ENCODE measurements around the gene CCDC141.

Gene CCDC141

DNA sequence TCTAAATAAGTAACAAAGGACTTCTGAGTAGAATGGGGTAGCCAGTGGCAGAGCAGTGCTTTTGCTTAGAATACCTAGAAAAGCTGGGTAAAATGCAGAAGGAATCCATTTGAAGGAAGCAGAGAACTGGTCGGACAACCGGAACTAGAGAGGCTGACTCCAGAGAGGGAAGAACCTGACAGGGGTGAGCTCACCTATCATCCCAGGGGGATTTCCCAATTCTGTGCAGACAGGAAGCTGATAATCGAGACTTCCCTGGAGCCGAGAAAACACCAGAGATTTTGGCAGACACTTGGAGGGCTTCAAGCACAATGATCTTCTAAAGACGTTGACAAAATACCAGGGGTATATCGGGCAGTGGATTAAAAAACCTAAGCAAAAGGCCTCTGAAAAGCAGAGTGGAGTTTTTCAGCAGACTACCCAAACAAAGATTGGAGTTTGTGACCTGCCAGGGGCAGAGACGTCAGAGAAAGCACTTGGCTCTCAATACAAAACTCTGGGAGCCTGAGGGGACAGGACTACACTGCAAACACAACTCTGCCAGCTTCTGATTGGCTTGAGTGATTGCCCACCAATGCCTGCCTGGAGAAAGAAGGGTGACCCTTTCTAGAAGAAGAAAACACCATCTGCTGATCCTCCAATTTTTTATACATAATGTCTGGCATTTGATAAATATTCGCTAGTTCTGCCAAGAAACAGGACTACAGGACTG lies 175.3 kb downstream of the CCDC141 start:
- H3K4me3 ChIP-seq (ENCODE audit: low read depth, low read length) = no peak overlapping the region
- POLR2A ChIA-PET = no interaction called here
- no peak for DNase-seq (ENCODE audit: low read depth, low spot score)
- CTCF ChIA-PET = interaction anchor here (1.0 kb wide), 1 partner anchor 84 kb away, joined by 3 read pairs; no protein-coding TSS in a partner anchor
- TF ChIP-seq CTCF (IDR thresholded peaks at IDR 0.05; ENCODE audit: insufficient read depth, low read length, missing control alignments) = no peak

DNA sequence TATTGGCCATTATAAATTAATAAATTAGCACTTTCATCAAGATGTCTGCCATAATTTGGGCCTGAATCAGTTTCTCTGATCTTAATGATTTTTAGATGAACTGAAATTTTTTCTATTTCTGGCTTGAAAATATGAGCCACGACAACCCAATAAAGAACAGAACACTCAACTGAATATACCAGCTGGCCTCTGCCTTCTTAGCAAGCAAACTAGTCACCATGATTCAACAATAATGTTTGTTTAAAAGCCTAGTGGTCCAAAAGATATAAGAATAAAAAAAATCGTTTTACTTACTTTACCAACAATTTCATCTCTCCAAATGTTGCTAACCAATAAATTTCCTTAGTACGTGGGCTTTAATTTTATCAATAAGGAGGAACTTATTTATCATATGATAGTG lies 176.0 kb downstream of the CCDC141 start:
- DNase-seq (ENCODE audit: low read depth, low spot score) = no peak
- H3K4me3 ChIP-seq (ENCODE audit: low read depth, low read length) = no peak overlapping the region
- CTCF ChIA-PET = no interaction called here
- TF ChIP-seq CTCF (IDR thresholded peaks at IDR 0.05; ENCODE audit: insufficient read depth, low read length, missing control alignments) = no peak
- POLR2A ChIA-PET = no interaction called here

DNA sequence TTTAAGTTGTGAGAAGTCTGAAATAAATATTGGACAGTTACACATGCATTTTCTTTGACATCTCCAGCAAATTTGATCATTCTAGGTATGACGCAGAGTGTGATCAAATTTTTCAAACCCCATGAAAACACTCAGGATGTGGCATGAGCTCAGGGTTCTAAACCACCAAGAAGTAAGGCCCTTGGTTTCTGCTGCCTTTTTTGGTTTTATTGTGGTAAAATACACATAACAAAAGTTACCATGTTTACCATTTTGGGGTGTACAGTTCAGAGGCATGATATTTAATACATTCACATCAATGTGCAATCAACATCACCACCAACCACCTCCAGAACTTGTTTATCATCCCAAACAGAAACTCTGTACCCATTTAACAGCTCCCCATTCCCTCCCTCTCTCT lies 178.4 kb downstream of the CCDC141 start:
- DNase-seq (ENCODE audit: low read depth, low spot score) = no peak
- no peak overlapping the region for H3K4me3 ChIP-seq (ENCODE audit: low read depth, low read length)
- ChIA-PET POLR2A (no interaction called here), CTCF (no interaction called here)
- TF ChIP-seq CTCF (IDR thresholded peaks at IDR 0.05; ENCODE audit: insufficient read depth, low read length, missing control alignments) = no peak

DNA sequence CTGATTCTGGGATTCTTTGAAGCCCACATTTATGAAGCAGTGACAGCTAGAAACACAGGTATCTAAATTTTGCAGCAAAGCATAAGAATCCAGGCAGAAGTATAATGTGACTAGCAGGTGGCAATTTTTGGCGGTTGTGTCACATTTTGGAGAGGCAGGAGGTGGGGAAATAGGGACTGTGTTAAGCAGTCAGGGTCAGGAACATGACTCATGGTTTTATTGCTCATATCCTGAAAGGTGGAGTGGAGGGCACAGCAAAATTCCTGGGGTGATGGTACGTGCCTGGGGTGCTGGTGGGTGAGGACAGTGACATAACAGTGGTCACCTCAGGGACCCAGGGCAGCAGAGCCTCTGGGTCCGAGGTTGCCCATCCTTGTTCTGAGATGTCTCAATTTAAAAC lies 179.2 kb downstream of the CCDC141 start:
- no peak for DNase-seq (ENCODE audit: low read depth, low spot score)
- no peak for TF ChIP-seq CTCF (IDR thresholded peaks at IDR 0.05; ENCODE audit: insufficient read depth, low read length, missing control alignments)
- no peak overlapping the region for H3K4me3 ChIP-seq (ENCODE audit: low read depth, low read length)
- CTCF ChIA-PET = no interaction called here
- POLR2A ChIA-PET = no interaction called here

DNA sequence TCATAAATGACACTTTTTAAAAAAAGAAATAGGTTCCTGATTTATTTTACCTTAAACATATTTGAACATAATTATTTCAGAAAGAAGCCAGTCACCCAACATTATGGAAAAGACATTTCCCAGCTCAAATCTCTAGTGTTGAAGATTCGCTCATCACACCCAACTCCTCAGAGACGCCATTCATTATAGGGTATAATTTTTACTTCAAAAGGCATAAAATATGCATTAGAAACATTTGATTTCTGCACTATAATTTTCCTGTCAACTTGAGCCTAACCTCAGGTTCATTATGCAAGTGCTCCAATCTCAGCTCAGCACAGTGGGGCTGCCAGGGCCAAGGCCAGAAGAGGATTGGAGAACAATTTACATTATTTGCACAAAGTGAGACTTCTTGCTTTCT lies 183.9 kb downstream of the CCDC141 start:
- no peak for TF ChIP-seq CTCF (IDR thresholded peaks at IDR 0.05; ENCODE audit: insufficient read depth, low read length, missing control alignments)
- DNase-seq (ENCODE audit: low read depth, low spot score) = no peak
- ChIA-PET POLR2A (no interaction called here), CTCF (no interaction called here)
- no peak overlapping the region for H3K4me3 ChIP-seq (ENCODE audit: low read depth, low read length)

GRCh38 chr2:178865146-178865936 lies 184.6 kb downstream of the CCDC141 start:
- H3K4me3 ChIP-seq (ENCODE audit: low read depth, low read length) = no peak overlapping the region
- ChIA-PET POLR2A (no interaction called here), CTCF (no interaction called here)
- no peak for TF ChIP-seq CTCF (IDR thresholded peaks at IDR 0.05; ENCODE audit: insufficient read depth, low read length, missing control alignments)
- DNase-seq (ENCODE audit: low read depth, low spot score) = no peak
